GM12878 (cell line): Measurements from ENCODE around the gene RSPH4A. TPM values are rescaled to one million over a fixed set of nuclear protein-coding genes. Genes with fewer than 3 reads are reported as not detected.

Source experiments
- ATAC-seq: fragments of 200-7000 bp; cut with Tn5 transposase; 3 replicates; pipeline ENCODE4 v1.9.1; 2020; ENCODE audit warnings: mild to moderate bottlenecking, moderate library complexity
- BruUV-seq: library from RNA; stranded (reverse); fragments of 400-500 nt; replicated peaks from 2 replicates; lab custom pipeline; 2021; lab: Mats Ljungman, UMichigan
- CTCF ChIA-PET: fragments of 300-600 bp; sonication (Branson Sonifier 250); formaldehyde crosslinking; extraction: SDS; loops from one replicate; lab custom pipeline; 2021; ENCODE audit warnings: inconsistent platforms; lab: Yijun Ruan, JAX
- POLR2A ChIA-PET: fragments of 350-600 bp; formaldehyde crosslinking; extraction: SDS; loops from one replicate; lab custom pipeline; 2021; ENCODE audit warnings: inconsistent platforms; lab: Charles Lee
- RAD21 ChIA-PET: fragments of 300-600 bp; sonication (Branson Sonifier 250); formaldehyde crosslinking; loops from one replicate; lab custom pipeline; 2023; ENCODE audit warnings: antibody characterized with exemption; ENCODE audit not compliant: unreplicated experiment; lab: Charles Lee
- SMC1A ChIA-PET: fragments of 300-600 bp; sonication (Branson Sonifier 250); formaldehyde crosslinking; loops from one replicate; lab custom pipeline; 2023; ENCODE audit not compliant: unreplicated experiment, uncharacterized antibody; lab: Charles Lee
- DNase-seq: peaks from one replicate; pipeline ENCODE4 v3.0.0-alpha.2; 2011; ENCODE audit warnings: low read depth, low spot score
- FAIRE-seq: peaks from 3 replicates; lab custom pipeline; 2011; peaks lifted over from hg19 to GRCh38; lab: Jason Lieb, UNC
- H2AFZ ChIP-seq: 2 replicates; pipeline ENCODE4 v1.6.0; 2011; ENCODE audit warnings: low read depth, low read length, control low read depth; ENCODE audit not compliant: control insufficient read depth
- H3K27ac ChIP-seq: 2 replicates; pipeline ENCODE4 v1.5.1; 2011; ENCODE audit warnings: control low read depth; ENCODE audit not compliant: control insufficient read depth, insufficient read depth
- H3K27me3 ChIP-seq, 2 experiments: replicated peaks in 1 of 2; 2 replicates each; pipeline versions ENCODE4 v1.6.0 to v1.6.1; 2011; ENCODE audit warnings: low read length in 1 of 2; ENCODE audit not compliant: control insufficient read depth in 2 of 2, insufficient read depth in 2 of 2
- H3K36me3 ChIP-seq, 2 experiments: 2 replicates each; pipeline ENCODE4 v1.5.1; 2011; ENCODE audit warnings: low read length in 1 of 2; ENCODE audit not compliant: control insufficient read depth in 2 of 2, insufficient read depth in 2 of 2
- H3K4me1 ChIP-seq: 2 replicates; pipeline ENCODE4 v1.6.1; 2011; ENCODE audit warnings: mild to moderate bottlenecking, low read length, moderate library complexity, mixed read lengths; ENCODE audit not compliant: control insufficient read depth, insufficient read depth
- H3K4me2 ChIP-seq: 2 replicates; pipeline ENCODE4 v1.6.0; 2011; ENCODE audit warnings: control low read depth; ENCODE audit not compliant: control insufficient read depth, insufficient read depth
- H3K4me3 ChIP-seq: fragments of 200-600 bp; sonication (generic); 2 replicates; pipeline ENCODE4 v1.5.1; 2016
- H3K79me2 ChIP-seq: 2 replicates; pipeline ENCODE4 v1.6.0; 2011; ENCODE audit warnings: low read length; ENCODE audit not compliant: control insufficient read depth, insufficient read depth
- H3K9ac ChIP-seq: 2 replicates; pipeline ENCODE4 v1.8.0; 2011; ENCODE audit warnings: low read length, control low read depth, mixed read lengths; ENCODE audit not compliant: control insufficient read depth, insufficient read depth
- H3K9me3 ChIP-seq: replicated peaks from 3 replicates; pipeline ENCODE4 v1.5.1; 2011; ENCODE audit warnings: mild to moderate bottlenecking, low read length; ENCODE audit not compliant: control insufficient read depth, insufficient read depth
- H4K20me1 ChIP-seq: 2 replicates; pipeline ENCODE4 v1.6.0; 2011; ENCODE audit not compliant: control insufficient read depth, insufficient read depth
- CEBPB ChIP-seq, 2 experiments: fragments of 150-350 bp in 1 of 2; IDR thresholded peaks; 2 replicates each; pipeline ENCODE4 v1.6.1; 2012 to 2014; ENCODE audit warnings: low read depth in 2 of 2, low read length in 2 of 2, borderline replicate concordance in 1 of 2, inconsistent platforms in 1 of 2
- ESRRA ChIP-seq: IDR thresholded peaks from 2 replicates; pipeline ENCODE4 v1.6.1; 2012; ENCODE audit warnings: mild to moderate bottlenecking, low read length, improper control_type of control experiment
- HCFC1 ChIP-seq: fragments of 150-350 bp; IDR thresholded peaks from 2 replicates; pipeline ENCODE4 v1.6.1; 2014; ENCODE audit warnings: low read length
- HDAC6 ChIP-seq: fragments of 200-600 bp; sonication (generic); IDR thresholded peaks from one replicate; pipeline ENCODE4 v1.8.0; 2017; ENCODE audit warnings: antibody characterized with exemption; ENCODE audit not compliant: unreplicated experiment
- JUNB ChIP-seq: IDR thresholded peaks from 2 replicates; pipeline ENCODE4 v1.6.1; 2016; ENCODE audit warnings: antibody characterized with exemption, mild to moderate bottlenecking
- MYB ChIP-seq: fragments of 150-350 bp; IDR thresholded peaks from 2 replicates; pipeline ENCODE4 v1.6.1; 2014; ENCODE audit warnings: mild to moderate bottlenecking, low read depth, low read length, borderline replicate concordance
- NFYB ChIP-seq: IDR thresholded peaks from 2 replicates; pipeline ENCODE4 v1.6.1; 2011; ENCODE audit warnings: low read depth, mild to moderate bottlenecking, low read length, improper control_type of control experiment, moderate library complexity; ENCODE audit not compliant: insufficient read depth
- PBX3 ChIP-seq: IDR thresholded peaks from 2 replicates; pipeline ENCODE4 v1.6.1; 2011; ENCODE audit warnings: mild to moderate bottlenecking, low read depth, low read length, moderate library complexity; ENCODE audit not compliant: insufficient replicate concordance
- PKNOX1 ChIP-seq: fragments of 450-650 bp; IDR thresholded peaks from 2 replicates; pipeline ENCODE4 v1.6.1; 2016; ENCODE audit warnings: mild to moderate bottlenecking
- RFX5 ChIP-seq: IDR thresholded peaks from 2 replicates; pipeline ENCODE4 v1.6.1; 2011; ENCODE audit warnings: low read depth, low read length, improper control_type of control experiment
- TARDBP ChIP-seq: IDR thresholded peaks from 2 replicates; pipeline ENCODE4 v1.6.1; 2016; ENCODE audit warnings: borderline replicate concordance
- ZBTB11 ChIP-seq: fragments of 450-650 bp; formaldehyde crosslinking; IDR thresholded peaks from 2 replicates; pipeline ENCODE4 v1.5.0; 2022; ENCODE audit warnings: mild to moderate bottlenecking, missing genetic modification characterization
- WGBS: methylation state at CpG from one replicate; pipeline ENCODE4 v1.1.6; 2016; ENCODE audit warnings: low lambda C conversion rate; ENCODE audit not compliant: insufficient replicate concordance, insufficient coverage; ENCODE audit errors: missing lambda C conversion rate; 5-methylcytosine and 5-hydroxymethylcytosine counted together
- in situ Hi-C: fragments of 300-500 bp; cut with MboI; formaldehyde crosslinking; loops from 9 replicates; pipeline ENCODE4 v1.14.3; 2018; ENCODE audit warnings: mixed read lengths
- intact Hi-C: fragments of 100-400 bp; cut with micrococcal nuclease; formaldehyde crosslinking; loops from one replicate; pipeline ENCODE4 v1.14.2; 2022; ENCODE audit not compliant: unreplicated experiment
- polyA plus RNA-seq, 11 experiments: library from polyadenylated mRNA; depleted of rRNA in 4 of 11; unstranded in 6 of 11; stranded (reverse) in 5 of 11; fragments of >200 nt; fragmentation: Nextera tagmentation in 4 of 11; fragmentation: Illumina TruSeq in 1 of 11; extraction: Ambion mirVana in 4 of 11; extraction: Trizol in 1 of 11; gene quantifications; 1 replicate in 1 of 11; 2 replicates in 10 of 11; pipeline versions ENCODE4 v1.2.1 to v1.2.3, GENCODE V29; 2011 to 2016; ENCODE audit warnings: inconsistent platforms in 2 of 11, missing spikeins in 2 of 11, low read depth in 1 of 11
- total RNA-seq, 4 experiments: library from RNA; depleted of rRNA in 3 of 4; stranded (reverse); fragments of >200 nt in 3 of 4; fragmentation: Illumina TruSeq in 1 of 4; extraction: Trizol in 1 of 4; gene quantifications; 2 replicates each; pipeline versions ENCODE4 v1.2.1 to v1.2.3, GENCODE V29; 2013 to 2021

The RSPH4A gene
- total and polyA plus RNA-seq, 10 of the 15 experiments (the other 5 are each of a cell fraction or from before 2014, with no cell fraction given) = 0.07 to 0.28 (median 0.21) TPM; not detected in 1

GRCh38 chr6:116586738-116587137 lies 29.5 kb upstream of the RSPH4A start:
- no peak overlapping the region for H3K9ac ChIP-seq
- TF ChIP-seq ESRRA = no peak
- no peak for TF ChIP-seq PBX3
- TF ChIP-seq MYB = no peak
- TF ChIP-seq NFYB = no peak
- TF ChIP-seq RFX5 = no peak
- no peak for TF ChIP-seq CEBPB (IDR thresholded peaks at IDR 0.05; ENCODE audit: borderline replicate concordance in 1 of 2, low read depth in 2 of 2, low read length in 2 of 2)
- TF ChIP-seq PKNOX1 = no peak
- no peak for TF ChIP-seq ZBTB11
- no peak for TF ChIP-seq HCFC1
- TF ChIP-seq TARDBP = no peak
- TF ChIP-seq HDAC6 = no peak
- no peak for TF ChIP-seq JUNB
- TF ChIP-seq, all 136 proteins: peak for 0
- H3K4me2 ChIP-seq = no peak overlapping the region
- POLR2A ChIA-PET = no interaction called here
- BruUV-seq = no TSS peak
- DNase-seq = no peak
- H4K20me1 ChIP-seq = no peaks in the 10 kb centered on the region
- H3K27ac ChIP-seq = no peak overlapping the region
- no peaks in the 10 kb centered on the region for H3K27me3 ChIP-seq
- H3K36me3 ChIP-seq = peaks cover 0 to 13% of the 10 kb centered on the region in 2 experiments; a peak in 2 of 4 replicates
- intact Hi-C loops (no loop called here), in situ Hi-C loops (no loop called here)
- WGBS = 100% methylated on average over 2 of the region's 2 CpGs
- FAIRE-seq = no peak
- H3K4me3 ChIP-seq = no peak overlapping the region
- SMC1A ChIA-PET = no interaction called here
- no peaks in the 10 kb centered on the region for H3K9me3 ChIP-seq
- H3K79me2 ChIP-seq = no peaks in the 10 kb centered on the region
- RAD21 ChIA-PET = no interaction called here
- ATAC-seq = no peak
- CTCF ChIA-PET = interaction anchor here (1.3 to 1.5 kb wide), 2 partner anchors 58 to 60 kb away, joined by 3 to 5 read pairs; no protein-coding TSS in a partner anchor
- H3K4me1 ChIP-seq = no peaks in the 10 kb centered on the region
- no peak overlapping the region for H2AFZ ChIP-seq
